GM21423 (cell line): Measurements from ENCODE around the gene CCL4.
"Not testable (repeated sequence)": the region's sequence is repeated elsewhere in the genome, so short reads cannot be mapped to it uniquely, and the experiment has no call there.

Experiments used
- ATAC-seq: cut with Tn5 transposase; IDR thresholded peaks from one replicate; pipeline ENCODE4 v1.9.1; 2021; ENCODE audit warnings: mild to moderate bottlenecking, moderate library complexity; ENCODE audit not compliant: unreplicated experiment

CCL4 gene

GRCh38 chr17:36103401-36103975 lies at the start of gene CCL4:
Gene CCL4, plus strand, starts transcription at chr17:36103827. Its CDS starts 79 bp downstream, at chr17:36103906.
- ATAC-seq: peak; percentile 78

- ATAC-seq: no peak
These were observed 48.5 kb upstream of the CCL4 start for GRCh38 chr17:36055171-36055570.

GRCh38 chr17:36055921-36056520 lies 47.6 kb upstream of the CCL4 start:
- ATAC-seq: no peak

- no peak for ATAC-seq
These were observed 45.7 kb upstream of the CCL4 start for GRCh38 chr17:36057911-36058310.

- ATAC-seq: no peak
These were observed 44.2 kb upstream of the CCL4 start for GRCh38 chr17:36059406-36059805.

GRCh38 chr17:36060816-36061215 lies 42.8 kb upstream of the CCL4 start:
- ATAC-seq: no peak

GRCh38 chr17:36063786-36064541 lies 39.7 kb upstream of the CCL4 start, which contains the start of gene CCL18:
Gene CCL18, plus strand, starts transcription at chr17:36064272. Its CDS starts 71 bp downstream, at chr17:36064343.
- ATAC-seq: no peak

- ATAC-seq: no peak
These were observed 37.2 kb upstream of the CCL4 start for GRCh38 chr17:36066365-36066985.

- ATAC-seq: no peak
These were observed 35.1 kb upstream of the CCL4 start for GRCh38 chr17:36068524-36068923.

GRCh38 chr17:36069136-36069535 lies 34.5 kb upstream of the CCL4 start:
- no peak for ATAC-seq

- ATAC-seq: no peak
These were observed 33.2 kb upstream of the CCL4 start for GRCh38 chr17:36070427-36070826.

- no peak for ATAC-seq
These were observed 31.9 kb upstream of the CCL4 start for GRCh38 chr17:36071751-36072150.

GRCh38 chr17:36072431-36073121 lies 31.1 kb upstream of the CCL4 start:
- ATAC-seq: peak; percentile 75

GRCh38 chr17:36074365-36074764 lies 29.3 kb upstream of the CCL4 start:
- no peak for ATAC-seq

GRCh38 chr17:36081681-36082471 lies 21.8 kb upstream of the CCL4 start:
- peak; percentile 26 for ATAC-seq

- peak; percentile 67 for ATAC-seq
These were observed 21.0 kb upstream of the CCL4 start for GRCh38 chr17:36082482-36083120.

- ATAC-seq: not testable (repeated sequence)
These were observed 19.9 kb upstream of the CCL4 start for GRCh38 chr17:36083691-36084090.

GRCh38 chr17:36085765-36086164 lies 17.9 kb upstream of the CCL4 start:
- no peak for ATAC-seq

GRCh38 chr17:36086791-36087190 lies 16.8 kb upstream of the CCL4 start:
- no peak for ATAC-seq

GRCh38 chr17:36087471-36087870 lies 16.2 kb upstream of the CCL4 start:
- not testable (repeated sequence) for ATAC-seq
